ENCODE measurements around the gene PDP2. TPM values are rescaled to one million over a fixed set of nuclear protein-coding genes. Genes with fewer than 3 reads are reported as not detected.

PDP2 gene
- total RNA-seq, 2 donors from 2014 or later = 4.8 to 6.2 TPM

DNA sequence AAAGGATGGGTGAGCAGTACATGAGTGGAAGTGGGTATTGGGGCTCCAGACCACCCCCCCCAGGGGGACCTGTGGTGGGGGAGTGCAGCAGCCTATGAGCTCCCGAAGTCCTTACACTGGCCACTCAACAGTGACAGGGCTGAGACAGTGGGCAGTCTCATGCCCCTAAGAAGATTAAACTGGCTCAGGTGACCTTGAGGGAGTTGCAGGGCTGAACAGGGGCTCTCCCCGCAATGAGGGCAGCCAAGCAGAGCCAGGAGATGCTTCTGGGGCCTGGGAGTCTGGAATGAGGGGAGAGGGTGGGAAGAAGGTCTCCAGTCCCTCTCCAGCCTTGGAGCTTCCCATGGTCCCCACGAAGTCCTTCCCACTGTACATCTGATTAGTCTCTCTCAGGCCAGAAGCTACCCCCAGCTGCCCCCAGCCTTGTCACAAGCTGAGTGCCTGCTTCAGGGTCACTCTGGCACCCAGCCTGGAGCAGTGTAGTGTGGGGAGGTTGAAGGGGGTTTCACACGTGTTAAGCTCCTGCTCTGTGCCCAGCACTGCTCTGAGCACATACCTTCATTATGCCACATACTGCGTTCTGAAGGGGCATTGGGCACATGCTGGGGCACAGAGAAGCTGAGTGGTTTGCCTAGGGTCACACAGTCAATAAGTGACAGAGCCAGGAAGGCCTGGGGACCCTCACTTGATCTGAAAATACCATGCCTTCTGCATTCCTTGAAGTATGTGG is 39.4 kb downstream of the PDP2 start:
- TF ChIP-seq, protein P1, sequence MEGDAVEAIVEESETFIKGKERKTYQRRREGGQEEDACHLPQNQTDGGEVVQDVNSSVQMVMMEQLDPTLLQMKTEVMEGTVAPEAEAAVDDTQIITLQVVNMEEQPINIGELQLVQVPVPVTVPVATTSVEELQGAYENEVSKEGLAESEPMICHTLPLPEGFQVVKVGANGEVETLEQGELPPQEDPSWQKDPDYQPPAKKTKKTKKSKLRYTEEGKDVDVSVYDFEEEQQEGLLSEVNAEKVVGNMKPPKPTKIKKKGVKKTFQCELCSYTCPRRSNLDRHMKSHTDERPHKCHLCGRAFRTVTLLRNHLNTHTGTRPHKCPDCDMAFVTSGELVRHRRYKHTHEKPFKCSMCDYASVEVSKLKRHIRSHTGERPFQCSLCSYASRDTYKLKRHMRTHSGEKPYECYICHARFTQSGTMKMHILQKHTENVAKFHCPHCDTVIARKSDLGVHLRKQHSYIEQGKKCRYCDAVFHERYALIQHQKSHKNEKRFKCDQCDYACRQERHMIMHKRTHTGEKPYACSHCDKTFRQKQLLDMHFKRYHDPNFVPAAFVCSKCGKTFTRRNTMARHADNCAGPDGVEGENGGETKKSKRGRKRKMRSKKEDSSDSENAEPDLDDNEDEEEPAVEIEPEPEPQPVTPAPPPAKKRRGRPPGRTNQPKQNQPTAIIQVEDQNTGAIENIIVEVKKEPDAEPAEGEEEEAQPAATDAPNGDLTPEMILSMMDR (IDR thresholded peaks at IDR 0.05) = no peak
- no peak for DNase-seq (ENCODE audit: low spot score)
- no peak for ATAC-seq (ENCODE audit: insufficient number of reproducible peaks, low FRiP score, low read depth)
- H3K27ac ChIP-seq = no peak overlapping the region
- H3K4me3 ChIP-seq = no peak overlapping the region
- H3K4me1 ChIP-seq (ENCODE audit: control insufficient read depth in 1 of 2, low read depth in 2 of 2) = peaks cover 9 to 34% of the 10 kb centered on the region in 2 donors
- H3K36me3 ChIP-seq = peaks cover 7% of the 10 kb centered on the region
- no peaks in the 10 kb centered on the region for H3K27me3 ChIP-seq (replicated peaks; ENCODE audit: insufficient read depth)
- H3K9me3 ChIP-seq = no peaks in the 10 kb centered on the region

DNA sequence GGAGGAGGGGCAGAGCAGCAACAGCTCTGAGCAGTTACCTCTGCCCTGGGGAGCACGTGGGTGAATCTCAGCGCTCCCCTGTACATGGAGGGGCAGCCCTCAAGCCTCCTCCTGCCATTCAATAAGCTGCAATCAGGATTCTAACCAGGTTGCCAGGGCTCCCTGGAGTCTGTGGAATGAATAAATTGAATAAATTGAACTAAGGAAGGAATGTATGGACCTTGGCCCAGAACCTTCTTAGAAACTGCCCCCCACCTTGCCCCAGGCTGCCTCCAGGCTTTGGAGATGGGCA is 39.9 kb downstream of the PDP2 start:
- no peak overlapping the region for H3K4me3 ChIP-seq
- no peaks in the 10 kb centered on the region for H3K27me3 ChIP-seq (replicated peaks; ENCODE audit: insufficient read depth)
- no peak for DNase-seq (ENCODE audit: low spot score)
- no peak for ATAC-seq (ENCODE audit: insufficient number of reproducible peaks, low FRiP score, low read depth)
- TF ChIP-seq, protein P1 (IDR thresholded peaks at IDR 0.05) = no peak
- no peak overlapping the region for H3K27ac ChIP-seq
- H3K4me1 ChIP-seq (ENCODE audit: control insufficient read depth in 1 of 2, low read depth in 2 of 2) = peaks cover 9 to 34% of the 10 kb centered on the region in 2 donors
- H3K36me3 ChIP-seq = peaks cover 7% of the 10 kb centered on the region
- H3K9me3 ChIP-seq = no peaks in the 10 kb centered on the region

DNA sequence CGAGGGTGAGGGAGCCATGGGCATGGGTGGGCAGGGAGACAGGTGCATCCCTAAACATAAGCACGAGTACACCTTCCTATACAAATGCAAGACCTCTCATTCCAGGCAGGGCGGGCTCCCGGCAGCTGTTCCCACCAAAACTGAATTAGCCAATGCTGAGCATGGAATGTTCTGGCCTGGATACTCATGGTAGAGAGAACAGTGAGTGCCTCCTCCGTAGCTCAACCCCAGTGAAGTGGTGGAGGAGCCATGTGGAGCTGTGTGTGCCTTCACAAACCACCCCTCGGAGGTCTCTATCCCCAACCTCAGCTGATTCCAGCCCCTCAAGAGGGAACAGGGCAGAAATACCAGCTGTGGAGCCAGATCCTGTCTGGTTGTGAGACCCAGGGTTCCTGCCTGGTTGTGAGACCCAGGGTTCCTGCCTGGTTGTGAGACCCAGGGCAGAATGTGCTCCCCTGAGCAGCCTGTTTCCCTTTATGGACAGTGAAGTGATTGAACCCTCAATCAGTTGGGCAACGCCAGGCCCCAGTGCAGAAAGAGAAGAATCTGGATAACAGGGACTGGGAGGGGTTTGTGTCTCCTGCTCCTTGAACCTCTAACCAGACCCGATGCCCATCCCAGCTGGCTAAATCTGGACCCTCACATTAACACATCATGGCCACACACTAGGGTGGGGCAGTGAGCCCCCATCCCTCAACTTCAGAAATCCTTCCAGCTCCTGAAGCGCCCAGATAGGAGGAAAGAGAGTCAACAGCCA is 40.8 kb downstream of the PDP2 start:
- no peaks in the 10 kb centered on the region for H3K27me3 ChIP-seq (replicated peaks; ENCODE audit: insufficient read depth)
- no peaks in the 10 kb centered on the region for H3K9me3 ChIP-seq
- peaks cover 7% of the 10 kb centered on the region for H3K36me3 ChIP-seq
- peaks cover 15 to 37% of the 10 kb centered on the region in 2 donors for H3K4me1 ChIP-seq (ENCODE audit: control insufficient read depth in 1 of 2, low read depth in 2 of 2)
- H3K27ac ChIP-seq = no peak overlapping the region
- TF ChIP-seq, protein P1 (IDR thresholded peaks at IDR 0.05) = no peak
- no peak for ATAC-seq (ENCODE audit: insufficient number of reproducible peaks, low FRiP score, low read depth)
- DNase-seq (ENCODE audit: low spot score) = no peak
- H3K4me3 ChIP-seq = no peak overlapping the region

DNA sequence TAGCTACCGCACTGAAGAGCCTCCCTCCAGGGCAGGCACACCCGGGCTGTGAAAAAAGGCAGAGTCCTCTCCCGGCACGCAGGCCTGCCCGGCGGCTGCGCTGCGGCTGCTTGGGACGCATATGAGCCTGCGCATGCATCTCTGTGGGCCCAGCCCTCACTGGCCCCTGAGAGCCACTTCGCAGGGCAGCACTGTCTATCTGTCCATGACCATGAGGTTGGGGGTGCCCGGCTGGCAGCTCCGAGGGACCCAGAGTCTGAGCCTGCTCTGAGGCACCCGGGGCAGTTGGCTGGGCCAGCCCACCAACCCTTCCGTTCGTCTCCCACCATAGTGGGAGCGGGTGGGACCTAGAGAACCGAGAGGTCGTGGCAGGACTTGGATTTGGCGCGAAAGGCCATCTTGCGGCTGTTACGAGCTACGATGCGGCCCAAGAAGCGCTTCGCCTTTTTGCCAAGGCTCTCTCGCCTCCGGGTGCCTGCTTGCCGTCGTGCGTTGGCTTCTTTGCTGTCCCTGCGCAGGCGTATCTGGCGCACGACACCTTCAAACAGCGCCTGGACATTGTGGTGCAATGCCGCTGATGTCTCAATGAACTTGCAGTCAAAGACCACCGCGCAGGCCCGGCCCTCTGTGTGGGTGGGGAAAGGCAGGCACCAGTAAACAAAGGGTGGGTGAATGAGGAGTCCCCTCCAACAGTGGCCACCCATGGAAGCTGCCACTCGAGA is 41.6 kb downstream of the PDP2 start:
- no peaks in the 10 kb centered on the region for H3K27me3 ChIP-seq (replicated peaks; ENCODE audit: insufficient read depth)
- H3K4me3 ChIP-seq = no peak overlapping the region
- H3K9me3 ChIP-seq = no peaks in the 10 kb centered on the region
- TF ChIP-seq, protein P1 (IDR thresholded peaks at IDR 0.05) = no peak
- ATAC-seq (ENCODE audit: insufficient number of reproducible peaks, low FRiP score, low read depth) (no peak), DNase-seq (ENCODE audit: low spot score) (no peak)
- peaks cover 21 to 45% of the 10 kb centered on the region in 2 donors for H3K4me1 ChIP-seq (ENCODE audit: control insufficient read depth in 1 of 2, low read depth in 2 of 2)
- H3K36me3 ChIP-seq = peaks cover 7% of the 10 kb centered on the region
- no peak overlapping the region for H3K27ac ChIP-seq

DNA sequence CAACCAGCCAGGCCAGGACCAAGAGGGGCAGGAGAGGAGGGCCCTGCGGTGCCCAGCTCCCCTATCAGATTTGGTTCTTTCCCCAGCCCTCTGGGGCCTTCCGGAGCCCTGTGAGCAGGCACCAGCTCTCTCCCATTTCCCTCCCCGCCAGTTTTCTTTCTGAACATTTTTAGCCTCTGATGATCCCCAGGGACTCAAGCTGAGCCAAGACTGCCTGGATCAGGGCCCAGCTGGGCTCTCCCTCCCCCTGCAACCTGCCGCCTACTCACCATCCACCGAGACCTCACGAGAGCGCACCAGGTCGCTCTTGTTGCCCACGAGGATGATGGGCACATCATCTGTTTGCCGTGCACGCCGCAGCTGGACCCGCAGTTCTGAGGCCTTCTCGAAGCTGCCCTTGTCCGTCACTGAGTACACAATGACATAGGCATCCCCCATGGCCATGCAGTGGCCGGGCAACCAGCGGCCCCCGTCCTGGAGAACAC is 43.0 kb downstream of the PDP2 start:
- H3K4me1 ChIP-seq (ENCODE audit: control insufficient read depth in 1 of 2, low read depth in 2 of 2) = peaks cover 27 to 59% of the 10 kb centered on the region in 2 donors

More for the DNA sequence above, 43.0 kb downstream of the PDP2 start:
- DNase-seq (ENCODE audit: low spot score) (no peak), ATAC-seq (ENCODE audit: insufficient number of reproducible peaks, low FRiP score, low read depth) (peak; percentile 20)
- Histone ChIP-seq H3K36me3 (peaks cover 7% of the 10 kb centered on the region), H3K27me3 (replicated peaks; ENCODE audit: insufficient read depth) (no peaks in the 10 kb centered on the region), H3K27ac (peak overlapping the region; percentile 95), H3K4me3 (peak overlapping the region; percentile 84), H3K9me3 (no peaks in the 10 kb centered on the region)
- TF ChIP-seq, protein P1 (IDR thresholded peaks at IDR 0.05) = no peak

Measured in thoracic aorta (tissue), 2 donors.